ENCODE measurements around the gene AKAP10. TPM values are rescaled to one million over a fixed set of nuclear protein-coding genes. Genes with fewer than 3 reads are reported as not detected.

The AKAP10 gene
- total and polyA plus RNA-seq, 10 of the 15 experiments (the other 5 are each of a cell fraction or from before 2014, with no cell fraction given) = 4.3 to 23.7 (median 14.7) TPM

GRCh38 chr17:19977293-19978208 is at the start of gene AKAP10 (continued):
- TF ChIP-seq MTA2 (IDR thresholded peaks at IDR 0.05; ENCODE audit: low read depth) = 0 out of 2 replicates have a peak, but pooled peaks have one; percentile 30
- no peak for TF ChIP-seq NFXL1 (IDR thresholded peaks at IDR 0.05; ENCODE audit: borderline replicate concordance)
- no peak for TF ChIP-seq RFX5 (IDR thresholded peaks at IDR 0.05; ENCODE audit: low read depth, low read length)
- no peak for TF ChIP-seq ZZZ3 (IDR thresholded peaks at IDR 0.05; ENCODE audit: control insufficient read depth, insufficient read length, low read depth)
- TF ChIP-seq BCL11A (IDR thresholded peaks at IDR 0.05; ENCODE audit: low read depth, low read length) = 0 out of 2 replicates have a peak, but pooled peaks have one; percentile 15
- peak; percentile 0; the same call in 1 of the 2 replicates for TF ChIP-seq MXI1 (IDR thresholded peaks at IDR 0.05; ENCODE audit: low read depth, low read length)
- peak; percentile 32 for TF ChIP-seq MYC (IDR thresholded peaks at IDR 0.05; ENCODE audit: insufficient read depth, insufficient read length, insufficient replicate concordance, low read length, severe bottlenecking)
- peak; percentile 89 for TF ChIP-seq CHD2 (IDR thresholded peaks at IDR 0.05; ENCODE audit: borderline replicate concordance, low read depth, low read length)
- peak; percentile 85 for TF ChIP-seq NR2C1 (IDR thresholded peaks at IDR 0.05)
- peak; percentile 81; the same call in 1 of the 2 replicates for TF ChIP-seq ATF3 (IDR thresholded peaks at IDR 0.05; ENCODE audit: borderline replicate concordance, extremely low read depth, low read depth, low read length)
- no peak for TF ChIP-seq SUPT20H (IDR thresholded peaks at IDR 0.05; ENCODE audit: borderline replicate concordance, control insufficient read depth, low read depth, low read length)
- TF ChIP-seq YBX1 (IDR thresholded peaks at IDR 0.05) = no peak
- TF ChIP-seq EED (IDR thresholded peaks at IDR 0.05; ENCODE audit: low read depth) = no peak; the same call in 1 of the 2 replicates
- TF ChIP-seq ZNF687 (IDR thresholded peaks at IDR 0.05) = peak; percentile 82; the same call in 1 of the 2 replicates
- TF ChIP-seq SMC3 (IDR thresholded peaks at IDR 0.05; ENCODE audit: borderline replicate concordance, low read length) = no peak
- TF ChIP-seq ZNF207 (IDR thresholded peaks at IDR 0.05; ENCODE audit: borderline replicate concordance) = no peak
- TF ChIP-seq IRF5 (IDR thresholded peaks at IDR 0.05; ENCODE audit: borderline replicate concordance) = no peak
- TF ChIP-seq, protein P1, sequence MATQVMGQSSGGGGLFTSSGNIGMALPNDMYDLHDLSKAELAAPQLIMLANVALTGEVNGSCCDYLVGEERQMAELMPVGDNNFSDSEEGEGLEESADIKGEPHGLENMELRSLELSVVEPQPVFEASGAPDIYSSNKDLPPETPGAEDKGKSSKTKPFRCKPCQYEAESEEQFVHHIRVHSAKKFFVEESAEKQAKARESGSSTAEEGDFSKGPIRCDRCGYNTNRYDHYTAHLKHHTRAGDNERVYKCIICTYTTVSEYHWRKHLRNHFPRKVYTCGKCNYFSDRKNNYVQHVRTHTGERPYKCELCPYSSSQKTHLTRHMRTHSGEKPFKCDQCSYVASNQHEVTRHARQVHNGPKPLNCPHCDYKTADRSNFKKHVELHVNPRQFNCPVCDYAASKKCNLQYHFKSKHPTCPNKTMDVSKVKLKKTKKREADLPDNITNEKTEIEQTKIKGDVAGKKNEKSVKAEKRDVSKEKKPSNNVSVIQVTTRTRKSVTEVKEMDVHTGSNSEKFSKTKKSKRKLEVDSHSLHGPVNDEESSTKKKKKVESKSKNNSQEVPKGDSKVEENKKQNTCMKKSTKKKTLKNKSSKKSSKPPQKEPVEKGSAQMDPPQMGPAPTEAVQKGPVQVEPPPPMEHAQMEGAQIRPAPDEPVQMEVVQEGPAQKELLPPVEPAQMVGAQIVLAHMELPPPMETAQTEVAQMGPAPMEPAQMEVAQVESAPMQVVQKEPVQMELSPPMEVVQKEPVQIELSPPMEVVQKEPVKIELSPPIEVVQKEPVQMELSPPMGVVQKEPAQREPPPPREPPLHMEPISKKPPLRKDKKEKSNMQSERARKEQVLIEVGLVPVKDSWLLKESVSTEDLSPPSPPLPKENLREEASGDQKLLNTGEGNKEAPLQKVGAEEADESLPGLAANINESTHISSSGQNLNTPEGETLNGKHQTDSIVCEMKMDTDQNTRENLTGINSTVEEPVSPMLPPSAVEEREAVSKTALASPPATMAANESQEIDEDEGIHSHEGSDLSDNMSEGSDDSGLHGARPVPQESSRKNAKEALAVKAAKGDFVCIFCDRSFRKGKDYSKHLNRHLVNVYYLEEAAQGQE (IDR thresholded peaks at IDR 0.05; ENCODE audit: low read depth, low read length) = no peak
- TF ChIP-seq ATF7 (IDR thresholded peaks at IDR 0.05; ENCODE audit: low read depth) = no peak
- TF ChIP-seq HCFC1 (IDR thresholded peaks at IDR 0.05; ENCODE audit: low read length) = peak; percentile 55
